ENCODE data around the gene ZBTB34. TPM values are rescaled to one million over a fixed set of nuclear protein-coding genes. Genes with fewer than 3 reads are reported as not detected.
"Not testable (repeated sequence)": the region's sequence is repeated elsewhere in the genome, so short reads cannot be mapped to it uniquely, and the experiment has no call there.

The ZBTB34 gene
- total and polyA plus RNA-seq, 2 donors from 2014 or later = 2.5 to 12.5 TPM

DNA sequence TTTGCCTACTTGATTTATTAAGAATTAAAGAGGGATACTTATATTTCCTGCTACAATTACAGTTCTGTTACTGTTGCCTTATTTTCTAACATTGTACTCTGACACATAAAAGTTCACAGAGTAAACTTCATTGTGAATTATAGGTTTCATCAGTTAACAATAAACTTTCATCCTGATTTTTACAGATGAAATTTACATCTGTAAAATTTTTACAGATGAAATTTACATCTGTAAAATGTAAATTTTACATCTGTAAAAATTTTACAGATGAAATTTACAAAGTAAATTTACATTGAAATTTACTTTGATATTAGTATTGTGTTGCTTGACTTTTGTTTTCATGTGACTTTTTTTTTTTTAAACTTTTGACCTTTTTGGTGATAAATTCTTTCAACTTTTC, 46.3 kb upstream of the ZBTB34 start:
- H3K9me3 ChIP-seq (ENCODE audit: control insufficient read depth in 2 of 3, insufficient read depth in 1 of 3, low read length in 3 of 3) = peaks cover 3 to 9% (median 4%) of the 10 kb centered on the region in 3 donors
- intact Hi-C loops (cut with DNase I) = no loop called here
- peak; percentile 90 for FAIRE-seq
- no peak overlapping the region for H3K9ac ChIP-seq (ENCODE audit: low read length in 3 of 3)
- TF ChIP-seq, protein P1, sequence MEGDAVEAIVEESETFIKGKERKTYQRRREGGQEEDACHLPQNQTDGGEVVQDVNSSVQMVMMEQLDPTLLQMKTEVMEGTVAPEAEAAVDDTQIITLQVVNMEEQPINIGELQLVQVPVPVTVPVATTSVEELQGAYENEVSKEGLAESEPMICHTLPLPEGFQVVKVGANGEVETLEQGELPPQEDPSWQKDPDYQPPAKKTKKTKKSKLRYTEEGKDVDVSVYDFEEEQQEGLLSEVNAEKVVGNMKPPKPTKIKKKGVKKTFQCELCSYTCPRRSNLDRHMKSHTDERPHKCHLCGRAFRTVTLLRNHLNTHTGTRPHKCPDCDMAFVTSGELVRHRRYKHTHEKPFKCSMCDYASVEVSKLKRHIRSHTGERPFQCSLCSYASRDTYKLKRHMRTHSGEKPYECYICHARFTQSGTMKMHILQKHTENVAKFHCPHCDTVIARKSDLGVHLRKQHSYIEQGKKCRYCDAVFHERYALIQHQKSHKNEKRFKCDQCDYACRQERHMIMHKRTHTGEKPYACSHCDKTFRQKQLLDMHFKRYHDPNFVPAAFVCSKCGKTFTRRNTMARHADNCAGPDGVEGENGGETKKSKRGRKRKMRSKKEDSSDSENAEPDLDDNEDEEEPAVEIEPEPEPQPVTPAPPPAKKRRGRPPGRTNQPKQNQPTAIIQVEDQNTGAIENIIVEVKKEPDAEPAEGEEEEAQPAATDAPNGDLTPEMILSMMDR (IDR thresholded peaks at IDR 0.05; ENCODE audit: borderline replicate concordance, extremely low read depth, insufficient read depth) = no peak
- H3K4me3 ChIP-seq (ENCODE audit: low read length in 3 of 3) = no peak overlapping the region
- H3K27me3 ChIP-seq (ENCODE audit: control insufficient read depth, insufficient read depth, low read length) = no peaks in the 10 kb centered on the region
- H3K4me1 ChIP-seq (ENCODE audit: control insufficient read depth in 2 of 3, insufficient read depth in 2 of 3, low read depth in 1 of 3, low read length in 3 of 3) = peaks cover 0 to 5% (median 0%) of the 10 kb centered on the region in 3 donors
- H3K27ac ChIP-seq (ENCODE audit: low read depth in 2 of 2, low read length in 2 of 2) = no peak overlapping the region
- H3K36me3 ChIP-seq (ENCODE audit: control insufficient read depth in 2 of 3, insufficient read depth in 3 of 3, low read length in 3 of 3) = peaks cover 8 to 21% (median 10%) of the 10 kb centered on the region in 3 donors
- no peak for DNase-seq

DNA sequence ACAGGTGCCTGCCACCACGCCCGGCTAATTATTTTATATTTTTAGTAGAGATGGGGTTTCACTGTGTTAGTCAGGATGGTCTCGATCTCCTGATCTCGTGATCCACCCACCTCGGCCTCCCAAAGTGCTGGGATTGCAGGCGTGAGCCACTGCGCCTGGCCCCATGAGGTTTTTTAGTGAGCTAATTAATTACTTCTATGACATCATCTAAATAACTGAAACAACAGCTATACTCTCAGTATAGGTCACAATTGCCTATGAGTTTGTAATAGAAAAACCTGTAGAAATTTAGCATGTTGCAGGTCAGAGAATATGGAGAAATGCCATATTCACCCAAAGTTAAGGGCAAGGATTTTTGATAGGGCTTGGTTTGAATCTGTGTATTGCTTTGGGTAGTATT, 42.8 kb upstream of the ZBTB34 start:
- FAIRE-seq; H3K27me3 ChIP-seq (ENCODE audit: control insufficient read depth, insufficient read depth, low read length); H3K4me3 ChIP-seq (ENCODE audit: low read length in 3 of 3); H3K9ac ChIP-seq (ENCODE audit: low read length in 3 of 3); DNase-seq; H3K4me1 ChIP-seq (ENCODE audit: control insufficient read depth in 2 of 3, insufficient read depth in 2 of 3, low read depth in 1 of 3, low read length in 3 of 3); H3K27ac ChIP-seq (ENCODE audit: low read depth in 2 of 2, low read length in 2 of 2); intact Hi-C loops (cut with DNase I): not testable (repeated sequence)
- peaks cover 7 to 13% (median 10%) of the 10 kb centered on the region in 3 donors for H3K36me3 ChIP-seq (ENCODE audit: control insufficient read depth in 2 of 3, insufficient read depth in 3 of 3, low read length in 3 of 3)
- peaks cover 4 to 15% (median 6%) of the 10 kb centered on the region in 3 donors for H3K9me3 ChIP-seq (ENCODE audit: control insufficient read depth in 2 of 3, insufficient read depth in 1 of 3, low read length in 3 of 3)

DNA sequence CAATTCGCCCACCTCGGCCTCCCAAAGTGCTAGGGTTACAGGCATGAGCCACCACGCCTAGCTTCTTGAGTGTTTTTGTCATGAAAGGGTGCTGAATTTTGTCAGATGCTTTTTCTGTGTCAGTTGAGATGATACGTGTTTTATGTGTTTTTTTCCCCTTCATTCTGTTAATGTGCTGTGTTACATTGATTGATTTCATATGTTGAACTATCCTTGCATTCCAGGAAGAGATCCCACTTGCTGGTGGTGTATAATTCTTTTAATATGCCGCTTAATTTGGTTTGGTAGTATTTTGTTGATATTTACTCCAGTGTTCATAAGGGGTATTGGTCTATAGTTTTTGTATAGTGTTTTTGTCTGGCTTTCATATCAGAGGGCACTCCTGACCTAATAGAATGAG, 42.0 kb upstream of the ZBTB34 start:
- FAIRE-seq (no peak), DNase-seq (no peak)
- Histone ChIP-seq H3K9ac (ENCODE audit: low read length in 3 of 3) (no peak overlapping the region), H3K27me3 (ENCODE audit: control insufficient read depth, insufficient read depth, low read length) (no peaks in the 10 kb centered on the region), H3K4me3 (ENCODE audit: low read length in 3 of 3) (no peak overlapping the region), H3K4me1 (ENCODE audit: control insufficient read depth in 2 of 3, insufficient read depth in 2 of 3, low read depth in 1 of 3, low read length in 3 of 3) (no peaks in the 10 kb centered on the region), H3K27ac (ENCODE audit: low read depth in 2 of 2, low read length in 2 of 2) (no peak overlapping the region), H3K9me3 (ENCODE audit: control insufficient read depth in 2 of 3, insufficient read depth in 1 of 3, low read length in 3 of 3) (peaks cover 4 to 15% (median 6%) of the 10 kb centered on the region in 3 donors), H3K36me3 (ENCODE audit: control insufficient read depth in 2 of 3, insufficient read depth in 3 of 3, low read length in 3 of 3) (peaks cover 0 to 13% (median 6%) of the 10 kb centered on the region in 3 donors)
- intact Hi-C loops (cut with DNase I) = no loop called here
- TF ChIP-seq, protein P1 (IDR thresholded peaks at IDR 0.05; ENCODE audit: borderline replicate concordance, extremely low read depth, insufficient read depth) = no peak

DNA sequence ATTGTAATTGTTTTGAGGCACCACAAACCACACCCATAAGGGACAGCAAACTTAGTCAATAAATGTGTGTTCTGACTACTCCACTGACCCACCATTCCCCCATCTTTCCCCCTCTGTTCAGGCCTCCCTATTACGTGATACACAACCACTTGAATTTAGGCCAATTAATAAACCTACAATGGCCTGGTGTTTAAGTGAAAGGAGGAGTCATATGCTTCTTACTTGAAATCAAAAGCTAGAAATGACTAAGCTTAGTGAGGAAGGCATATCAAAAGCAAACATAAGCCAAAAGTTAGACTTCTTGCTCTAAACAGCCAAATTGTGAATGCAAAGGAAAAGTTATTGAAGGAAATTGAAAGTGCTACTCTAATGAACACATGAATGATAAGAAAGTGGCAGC, 41.0 kb upstream of the ZBTB34 start:
- DNase-seq = no peak
- intact Hi-C loops (cut with DNase I) = no loop called here
- Histone ChIP-seq H3K4me3 (ENCODE audit: low read length in 3 of 3) (no peak overlapping the region), H3K27me3 (ENCODE audit: control insufficient read depth, insufficient read depth, low read length) (no peaks in the 10 kb centered on the region), H3K9ac (ENCODE audit: low read length in 3 of 3) (no peak overlapping the region), H3K27ac (ENCODE audit: low read depth in 2 of 2, low read length in 2 of 2) (no peak overlapping the region), H3K4me1 (ENCODE audit: control insufficient read depth in 2 of 3, insufficient read depth in 2 of 3, low read depth in 1 of 3, low read length in 3 of 3) (no peaks in the 10 kb centered on the region), H3K36me3 (ENCODE audit: control insufficient read depth in 2 of 3, insufficient read depth in 3 of 3, low read length in 3 of 3) (peaks cover 0 to 13% (median 6%) of the 10 kb centered on the region in 3 donors), H3K9me3 (ENCODE audit: control insufficient read depth in 2 of 3, insufficient read depth in 1 of 3, low read length in 3 of 3) (peaks cover 4 to 15% (median 6%) of the 10 kb centered on the region in 3 donors)
- FAIRE-seq = no peak
- TF ChIP-seq, protein P1 (IDR thresholded peaks at IDR 0.05; ENCODE audit: borderline replicate concordance, extremely low read depth, insufficient read depth) = no peak

Data from kidney (tissue), 14 donors.